HepG2 (cell line): ENCODE measurements around the gene WASF1. TPM values are rescaled to one million over a fixed set of nuclear protein-coding genes. Genes with fewer than 3 reads are reported as not detected.

ENCODE experiments used
- ATAC-seq: fragments of 200-7000 bp; cut with Tn5 transposase; 3 replicates; pipeline ENCODE4 v1.9.1; 2020; ENCODE audit warnings: mild to moderate bottlenecking, moderate library complexity
- BruUV-seq: library from RNA; stranded (reverse); fragments of 400-500 nt; replicated peaks from 2 replicates; lab custom pipeline; 2021; lab: Mats Ljungman, UMichigan
- CTCF ChIA-PET: fragments of 300-600 bp; formaldehyde crosslinking; extraction: SDS; loops from one replicate; lab custom pipeline; 2021; ENCODE audit warnings: low total read pairs, inconsistent platforms, low intra/inter-chr PET ratio; lab: Yijun Ruan, JAX
- POLR2A ChIA-PET: fragments of 350-600 bp; sonication (Branson Sonifier 250); formaldehyde crosslinking; loops from one replicate; lab custom pipeline; 2020; ENCODE audit warnings: antibody characterized with exemption, inconsistent platforms; lab: Yijun Ruan, JAX
- DNase-seq: peaks from one replicate; pipeline ENCODE4 v3.0.0-alpha.2; 2015; ENCODE audit warnings: low spot score
- FAIRE-seq: peaks from 3 replicates; lab custom pipeline; 2011; peaks lifted over from hg19 to GRCh38; lab: Jason Lieb, UNC
- H2AFZ ChIP-seq: one replicate; pipeline ENCODE4 v1.6.1; 2011; ENCODE audit warnings: low read length, inconsistent platforms
- H3K27ac ChIP-seq: fragments of 300-600 bp; 3 replicates; pipeline ENCODE4 v1.8.0; 2011; ENCODE audit warnings: mixed run types, mild to moderate bottlenecking, mixed read lengths, low read length, inconsistent platforms; ENCODE audit not compliant: insufficient read depth; ENCODE audit errors: extremely low read length
- H3K27me3 ChIP-seq, 2 experiments: fragments of 200-600 bp in 1 of 2; 2 replicates in 1 of 2; 3 replicates in 1 of 2; pipeline versions ENCODE4 v1.6.0 to v1.8.0; 2011; ENCODE audit warnings: low read length in 2 of 2, mild to moderate bottlenecking in 2 of 2, moderate library complexity in 2 of 2, inconsistent platforms in 1 of 2; ENCODE audit not compliant: insufficient read depth in 2 of 2, control insufficient read depth in 1 of 2
- H3K36me3 ChIP-seq, 2 experiments: fragments of 200-600 bp in 1 of 2; replicated peaks in 1 of 2; 2 replicates in 1 of 2; 3 replicates in 1 of 2; pipeline versions ENCODE4 v1.5.1 to v1.8.0; 2011; ENCODE audit warnings: low read length in 2 of 2, inconsistent platforms in 1 of 2; ENCODE audit not compliant: insufficient read depth in 2 of 2, control insufficient read depth in 1 of 2
- H3K4me1 ChIP-seq: 2 replicates; pipeline ENCODE4 v1.5.1; 2012; ENCODE audit warnings: low read length, inconsistent platforms; ENCODE audit not compliant: insufficient read depth
- H3K4me2 ChIP-seq: 2 replicates; pipeline ENCODE4 v1.6.0; 2011; ENCODE audit warnings: low read depth, low read length, inconsistent platforms
- H3K4me3 ChIP-seq, 3 experiments: fragments of 200-600 bp in 1 of 3; sonication (generic), shearing (Covaris generic) in 1 of 3; replicated peaks in 1 of 3; 2 replicates each; pipeline ENCODE4 v1.5.1; 2011 to 2016; ENCODE audit warnings: low read length in 3 of 3, inconsistent platforms in 2 of 3, low read depth in 2 of 3, mild to moderate bottlenecking in 2 of 3, control low read depth in 1 of 3, mixed read lengths in 1 of 3; ENCODE audit not compliant: insufficient read depth in 1 of 3
- H3K79me2 ChIP-seq: one replicate; pipeline ENCODE4 v1.6.1; 2011; ENCODE audit warnings: low read length, inconsistent platforms; ENCODE audit not compliant: insufficient read depth
- H3K9ac ChIP-seq: 2 replicates; pipeline ENCODE4 v1.6.0; 2011; ENCODE audit warnings: mild to moderate bottlenecking, low read depth, low read length, inconsistent platforms; ENCODE audit not compliant: insufficient read depth
- H3K9me3 ChIP-seq: 2 replicates; pipeline ENCODE4 v1.5.1; 2012; ENCODE audit warnings: mild to moderate bottlenecking, low read length
- H4K20me1 ChIP-seq: 2 replicates; pipeline ENCODE4 v1.6.0; 2011; ENCODE audit warnings: inconsistent platforms, mild to moderate bottlenecking, low read length, moderate library complexity; ENCODE audit not compliant: insufficient read depth
- ATRX ChIP-seq: sonication (generic); formaldehyde crosslinking; IDR thresholded peaks from 2 replicates; pipeline ENCODE4 v1.4.0; 2020; ENCODE audit warnings: missing genetic modification reagents, borderline replicate concordance
- GZF1 ChIP-seq: sonication (generic); formaldehyde crosslinking; IDR thresholded peaks from 2 replicates; pipeline ENCODE4 v1.5.1; 2020; ENCODE audit warnings: mild to moderate bottlenecking, missing genetic modification reagents
- HDAC1 ChIP-seq: sonication (generic); formaldehyde crosslinking; IDR thresholded peaks from 2 replicates; pipeline ENCODE4 v1.5.1; 2020; ENCODE audit warnings: mild to moderate bottlenecking, missing genetic modification reagents
- KDM4B ChIP-seq: sonication (generic); formaldehyde crosslinking; IDR thresholded peaks from 2 replicates; pipeline ENCODE4 v1.4.0; 2020; ENCODE audit warnings: missing genetic modification reagents
- MATR3 ChIP-seq: sonication (generic); formaldehyde crosslinking; IDR thresholded peaks from 2 replicates; pipeline ENCODE4 v1.4.0; 2020; ENCODE audit warnings: missing genetic modification reagents
- MEIS1 ChIP-seq: sonication (generic); formaldehyde crosslinking; IDR thresholded peaks from 2 replicates; pipeline ENCODE4 v1.9.0; 2021; ENCODE audit warnings: mild to moderate bottlenecking, missing genetic modification reagents, moderate library complexity, borderline replicate concordance
- POLR2A ChIP-seq, 2 experiments: IDR thresholded peaks; 2 replicates each; pipeline ENCODE4 v1.6.1; 2011; ENCODE audit warnings: low read depth in 2 of 2, low read length in 2 of 2, mild to moderate bottlenecking in 1 of 2, moderate library complexity in 1 of 2; ENCODE audit not compliant: insufficient read depth in 1 of 2
- POLR2AphosphoS2 ChIP-seq: IDR thresholded peaks from 2 replicates; pipeline ENCODE4 v1.6.1; 2011; ENCODE audit warnings: low read depth, low read length, improper control_type of control experiment
- REXO4 ChIP-seq: sonication (generic); formaldehyde crosslinking; IDR thresholded peaks from 2 replicates; pipeline ENCODE4 v1.8.0; 2022; ENCODE audit warnings: missing genetic modification reagents, mild to moderate bottlenecking, borderline replicate concordance
- TAF1 ChIP-seq: sonication (generic); formaldehyde crosslinking; IDR thresholded peaks from 2 replicates; pipeline ENCODE4 v1.4.0; 2020; ENCODE audit warnings: missing genetic modification reagents
- U2AF2 ChIP-seq: fragments of 200-400 bp; formaldehyde crosslinking; IDR thresholded peaks from 2 replicates; pipeline ENCODE4 v1.6.1; 2017; ENCODE audit warnings: low read depth, mild to moderate bottlenecking, low read length
- ZFX ChIP-seq: sonication (generic); formaldehyde crosslinking; IDR thresholded peaks from 2 replicates; pipeline ENCODE4 v1.4.0; 2020; ENCODE audit warnings: mild to moderate bottlenecking, low read depth, missing genetic modification reagents, moderate library complexity
- ZNF317 ChIP-seq: sonication (generic); formaldehyde crosslinking; IDR thresholded peaks from 2 replicates; pipeline ENCODE4 v1.5.0; 2020; ENCODE audit warnings: mild to moderate bottlenecking, missing genetic modification reagents
- ZNF441 ChIP-seq: sonication (generic); formaldehyde crosslinking; IDR thresholded peaks from 2 replicates; pipeline ENCODE4 v1.7.0; 2021; ENCODE audit warnings: missing genetic modification reagents, borderline replicate concordance
- ZNF451 ChIP-seq: sonication (generic); formaldehyde crosslinking; IDR thresholded peaks from 2 replicates; pipeline ENCODE4 v1.5.0; 2020; ENCODE audit warnings: mild to moderate bottlenecking, missing genetic modification reagents
- ZNF550 ChIP-seq: sonication (generic); formaldehyde crosslinking; IDR thresholded peaks from 2 replicates; pipeline ENCODE4 v1.4.0; 2020; ENCODE audit warnings: mild to moderate bottlenecking, missing genetic modification reagents, borderline replicate concordance
- WGBS: methylation state at CpG from one replicate; pipeline ENCODE4 v1.1.6; 2017; ENCODE audit warnings: low lambda C conversion rate; 5-methylcytosine and 5-hydroxymethylcytosine counted together
- in situ Hi-C: cut with HindIII; loops from 2 replicates; pipeline ENCODE4 v1.10.0; 2017; ENCODE audit warnings: low pct_unique_long_range_greater_than_20kb; ENCODE audit not compliant: extremely low pct_ligation_motif_present
- intact Hi-C: fragments of 100-400 bp; cut with micrococcal nuclease; formaldehyde crosslinking; loops from one replicate; pipeline ENCODE4 v1.10.0; 2022; ENCODE audit not compliant: unreplicated experiment
- polyA plus RNA-seq, 8 experiments: library from polyadenylated mRNA; depleted of rRNA in 3 of 8; stranded (reverse) in 7 of 8; unstranded in 1 of 8; fragments of >200 nt; fragmentation: Illumina TruSeq in 4 of 8; extraction: Trizol in 4 of 8; gene quantifications; 2 replicates each; pipeline versions ENCODE4 v1.2.1 to v1.2.3, GENCODE V29; 2011 to 2016; ENCODE audit warnings: low read depth in 4 of 8, missing spikeins in 1 of 8, mixed read lengths in 1 of 8; ENCODE audit not compliant: insufficient read depth in 1 of 8
- total RNA-seq, 5 experiments: library from RNA; depleted of rRNA; stranded (reverse); fragments of >200 nt; fragmentation: Illumina TruSeq; extraction: Trizol; gene quantifications; 2 replicates each; pipeline ENCODE4 v1.2.3, GENCODE V29; 2016; ENCODE audit warnings: low read depth in 1 of 5
- TF ChIP-seq, protein P1 (sequence below), 2 experiments: sonication (generic) in 1 of 2; formaldehyde crosslinking in 1 of 2; IDR thresholded peaks; 2 replicates each; pipeline versions ENCODE4 v1.5.1 to v1.6.1; 2011 to 2020; ENCODE audit warnings: borderline replicate concordance in 1 of 2, low read depth in 1 of 2, low read length in 1 of 2, mild to moderate bottlenecking in 1 of 2, missing genetic modification reagents in 1 of 2, moderate library complexity in 1 of 2
- TF ChIP-seq, protein P2 (sequence below): sonication (generic); formaldehyde crosslinking; IDR thresholded peaks from 2 replicates; pipeline ENCODE4 v1.5.0; 2020; ENCODE audit warnings: mild to moderate bottlenecking, low read depth, missing genetic modification reagents, borderline replicate concordance
- TF ChIP-seq, protein P3 (sequence below): IDR thresholded peaks from 2 replicates; pipeline ENCODE4 v1.6.1; 2016; ENCODE audit warnings: low read depth, borderline replicate concordance
- TF ChIP-seq, protein P4 (sequence below): sonication (generic); formaldehyde crosslinking; IDR thresholded peaks from 2 replicates; pipeline ENCODE4 v1.4.0; 2020; ENCODE audit warnings: mild to moderate bottlenecking, missing genetic modification reagents, borderline replicate concordance

Gene WASF1
- total and polyA plus RNA-seq, 2 of the 13 experiments (the other 11 are each of a cell fraction or from before 2014, with no cell fraction given), result 8.5 to 17.3 TPM

DNA sequence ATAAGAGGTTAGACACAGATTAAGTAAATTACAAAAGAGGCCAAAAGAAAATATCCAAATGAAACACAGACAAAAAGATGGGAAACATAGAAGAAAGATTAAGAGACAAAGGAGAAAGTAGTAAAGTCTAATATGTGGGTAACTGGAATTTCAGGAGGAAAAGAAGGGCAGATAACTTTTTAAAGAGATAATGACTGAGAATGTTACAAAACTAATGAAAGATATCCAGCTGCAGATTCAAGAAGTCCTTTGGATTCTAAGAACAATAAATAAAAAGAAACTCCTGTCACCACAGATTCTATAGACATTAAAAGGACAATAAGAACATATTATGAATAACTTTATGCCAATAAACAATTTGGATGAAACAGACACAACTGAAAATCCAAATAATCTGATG is 90.1 kb downstream of the WASF1 start (continued):
- TF ChIP-seq ZNF451 (CRISPR knock-in tag) (no peak), TAF1 (CRISPR knock-in tag) (no peak), POLR2A (IDR thresholded peaks at IDR 0.05; ENCODE audit: insufficient read depth in 1 of 2, low read depth in 2 of 2, low read length in 2 of 2) (no peak), POLR2AphosphoS2 (no peak), U2AF2 (no peak), ATRX (no peak)

DNA sequence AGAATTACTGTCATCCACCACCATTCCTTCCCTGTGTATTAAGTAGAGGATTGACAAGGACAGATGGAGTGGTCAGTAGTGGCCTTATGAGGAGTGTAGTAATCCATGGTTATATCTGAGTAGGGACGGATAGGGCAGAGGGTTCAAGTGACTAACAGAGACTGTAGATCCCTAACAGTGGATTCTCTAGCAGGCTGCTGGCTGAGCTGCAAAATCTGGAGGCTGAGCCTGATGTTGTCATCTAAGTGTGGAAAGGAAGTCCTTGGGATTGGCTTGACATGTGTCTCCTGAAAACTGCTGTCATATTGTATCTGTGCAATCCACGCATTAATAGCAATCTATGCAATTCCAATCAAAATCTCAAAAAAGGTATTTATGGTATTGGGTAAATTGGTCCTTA is 94.2 kb downstream of the WASF1 start:
- Histone ChIP-seq H2AFZ (no peak overlapping the region), H4K20me1 (no peaks in the 10 kb centered on the region), H3K27me3 (no peaks in the 10 kb centered on the region), H3K9ac (no peak overlapping the region), H3K36me3 (no peaks in the 10 kb centered on the region), H3K4me2 (no peak overlapping the region), H3K9me3 (no peaks in the 10 kb centered on the region), H3K4me3 (no peak overlapping the region), H3K79me2 (no peaks in the 10 kb centered on the region), H3K4me1 (peaks cover 18% of the 10 kb centered on the region), H3K27ac (no peak overlapping the region)
- 100% methylated on average over 2 of the region's 2 CpGs for WGBS
- ChIA-PET POLR2A (interaction anchor here (0.9 kb wide), 1 partner anchor 94 kb away, joined by 4 read pairs; the partner anchor contains the start of genes CDC40 and WASF1), CTCF (no interaction called here)
- intact Hi-C loops, result no loop called here
- FAIRE-seq (no peak), ATAC-seq (no peak), DNase-seq (no peak)
- no TSS peak for BruUV-seq
- in situ Hi-C loops, result no loop called here
- no peak for TF ChIP-seq ZNF550 (CRISPR knock-in tag)
- TF ChIP-seq, protein P1, sequence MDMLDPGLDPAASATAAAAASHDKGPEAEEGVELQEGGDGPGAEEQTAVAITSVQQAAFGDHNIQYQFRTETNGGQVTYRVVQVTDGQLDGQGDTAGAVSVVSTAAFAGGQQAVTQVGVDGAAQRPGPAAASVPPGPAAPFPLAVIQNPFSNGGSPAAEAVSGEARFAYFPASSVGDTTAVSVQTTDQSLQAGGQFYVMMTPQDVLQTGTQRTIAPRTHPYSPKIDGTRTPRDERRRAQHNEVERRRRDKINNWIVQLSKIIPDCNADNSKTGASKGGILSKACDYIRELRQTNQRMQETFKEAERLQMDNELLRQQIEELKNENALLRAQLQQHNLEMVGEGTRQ (IDR thresholded peaks at IDR 0.05; ENCODE audit: low read depth, low read length), result no peak
- TF ChIP-seq, protein P1 (CRISPR knock-in tag; IDR thresholded peaks at IDR 0.05; ENCODE audit: borderline replicate concordance), result no peak
- TF ChIP-seq KDM4B, result no peak
- TF ChIP-seq, protein P2, sequence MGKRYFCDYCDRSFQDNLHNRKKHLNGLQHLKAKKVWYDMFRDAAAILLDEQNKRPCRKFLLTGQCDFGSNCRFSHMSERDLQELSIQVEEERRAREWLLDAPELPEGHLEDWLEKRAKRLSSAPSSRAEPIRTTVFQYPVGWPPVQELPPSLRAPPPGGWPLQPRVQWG, result no peak
- TF ChIP-seq ZNF441, result no peak
- TF ChIP-seq, protein P3, sequence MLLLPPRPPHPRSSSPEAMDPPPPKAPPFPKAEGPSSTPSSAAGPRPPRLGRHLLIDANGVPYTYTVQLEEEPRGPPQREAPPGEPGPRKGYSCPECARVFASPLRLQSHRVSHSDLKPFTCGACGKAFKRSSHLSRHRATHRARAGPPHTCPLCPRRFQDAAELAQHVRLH (CRISPR knock-in tag), result no peak
- TF ChIP-seq, protein P4, sequence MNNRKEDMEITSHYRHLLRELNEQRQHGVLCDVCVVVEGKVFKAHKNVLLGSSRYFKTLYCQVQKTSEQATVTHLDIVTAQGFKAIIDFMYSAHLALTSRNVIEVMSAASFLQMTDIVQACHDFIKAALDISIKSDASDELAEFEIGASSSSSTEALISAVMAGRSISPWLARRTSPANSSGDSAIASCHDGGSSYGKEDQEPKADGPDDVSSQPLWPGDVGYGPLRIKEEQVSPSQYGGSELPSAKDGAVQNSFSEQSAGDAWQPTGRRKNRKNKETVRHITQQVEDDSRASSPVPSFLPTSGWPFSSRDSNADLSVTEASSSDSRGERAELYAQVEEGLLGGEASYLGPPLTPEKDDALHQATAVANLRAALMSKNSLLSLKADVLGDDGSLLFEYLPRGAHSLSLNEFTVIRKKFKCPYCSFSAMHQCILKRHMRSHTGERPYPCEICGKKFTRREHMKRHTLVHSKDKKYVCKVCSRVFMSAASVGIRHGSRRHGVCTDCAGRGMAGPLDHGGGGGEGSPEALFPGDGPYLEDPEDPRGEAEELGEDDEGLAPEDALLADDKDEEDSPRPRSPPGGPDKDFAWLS (CRISPR knock-in tag), result no peak
- TF ChIP-seq HDAC1 (CRISPR knock-in tag), result no peak
- no peak for TF ChIP-seq GZF1
- TF ChIP-seq MATR3 (CRISPR knock-in tag), result no peak
- no peak for TF ChIP-seq ZFX
- no peak for TF ChIP-seq MEIS1 (CRISPR knock-in tag)
- TF ChIP-seq REXO4, result no peak
- TF ChIP-seq ZNF317 (CRISPR knock-in tag), result no peak
